T-helper 2 cell treated with Interferon-gamma antibody and Interleukin-4, amounts not matched to agents 100 ng/mL and 5 ng/mL, for 36 hours (primary cell): ENCODE data around the gene ASB11. TPM values are rescaled to one million over a fixed set of nuclear protein-coding genes. Genes with fewer than 3 reads are reported as not detected.

ENCODE experiments used
- intact Hi-C: fragments of 100-400 bp; cut with micrococcal nuclease; formaldehyde crosslinking; loops from one replicate; pipeline ENCODE4 v1.15.1; 2023
- total RNA-seq: library from RNA; stranded (reverse); gene quantifications from 2 replicates; pipeline ENCODE4 v1.2.3, GENCODE V29; 2022

ASB11 gene
- total RNA-seq, 1 donor from 2014 or later = not detected

GRCh38 chrX:15235001-15235400, 80.4 kb downstream of the ASB11 start:
- intact Hi-C loops = no loop called here

DNA sequence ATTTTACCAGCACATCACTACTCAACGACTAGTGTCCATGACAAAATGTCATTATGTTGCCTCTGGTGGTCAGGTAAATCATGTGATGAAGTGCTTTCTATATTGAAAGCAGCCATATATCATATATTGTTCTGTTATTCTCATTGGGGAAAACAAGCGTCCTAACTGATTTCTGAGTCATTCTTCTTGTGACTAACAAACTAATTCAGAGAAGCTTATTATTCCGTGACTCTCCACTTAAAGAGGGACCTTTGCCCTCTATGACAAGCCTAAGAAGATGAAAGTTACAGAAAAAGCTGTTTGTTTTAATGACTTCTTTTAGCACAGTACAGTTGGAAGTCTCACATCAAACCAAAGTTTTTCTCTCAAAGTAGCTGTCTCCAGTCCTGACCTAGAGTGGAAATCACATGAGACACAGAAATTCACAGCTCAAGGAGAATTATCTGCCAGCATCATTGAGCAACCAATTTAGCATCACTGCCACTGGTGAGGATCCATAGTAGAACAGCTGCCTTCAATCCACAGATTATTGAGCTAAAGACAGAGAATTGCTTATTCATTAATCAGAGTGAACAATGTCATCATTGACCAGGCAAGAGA, 81.9 kb downstream of the ASB11 start:
- intact Hi-C loops = no loop called here

Other genes starting within 250 kb of the ASB11 start
- 0.77 and 1.2 TPM in 2 replicates for gene ASB9, start 45.6 kb downstream of the ASB11 start, total RNA-seq
- gene PIGA, start 19.9 kb upstream of the ASB11 start, total RNA-seq = 19.1 and 19.2 TPM in 2 replicates
- gene VEGFD, start 68.8 kb upstream of the ASB11 start, total RNA-seq = not detected in 2 replicates
- gene PIR, start 177.7 kb upstream of the ASB11 start, total RNA-seq = 5.8 and 6.2 TPM in 2 replicates
- gene BMX, start 185.2 kb upstream of the ASB11 start, total RNA-seq = not detected in 2 replicates